Measurements from ENCODE around the gene BCDIN3D. TPM values are rescaled to one million over a fixed set of nuclear protein-coding genes. Genes with fewer than 3 reads are reported as not detected.
"Not testable (repeated sequence)": the region's sequence is repeated elsewhere in the genome, so short reads cannot be mapped to it uniquely, and the experiment has no call there.

BCDIN3D gene
- total RNA-seq, 2 donors from 2014 or later = 3.0 to 8.0 TPM

- H3K27ac ChIP-seq = no peak overlapping the region
- intact Hi-C loops (cut with DNase I) = no loop called here
- no peak overlapping the region for H3K4me3 ChIP-seq
- WGBS = 88% methylated on average over 16 of the region's 16 CpGs
- H3K36me3 ChIP-seq = no peaks in the 10 kb centered on the region
- no peaks in the 10 kb centered on the region for H3K4me1 ChIP-seq (replicated peaks)
- no peak for DNase-seq (ENCODE audit: low spot score)
- H3K27me3 ChIP-seq (replicated peaks; ENCODE audit: insufficient read depth) = no peaks in the 10 kb centered on the region
- no peaks in the 10 kb centered on the region for H3K9me3 ChIP-seq
- no peak for TF ChIP-seq POLR2A (IDR thresholded peaks at IDR 0.05)
- TF ChIP-seq POLR2AphosphoS5 (IDR thresholded peaks at IDR 0.05) = no peak
- TF ChIP-seq CTCF (IDR thresholded peaks at IDR 0.05) = no peak
Observed at GRCh38 chr12:49881415-49882247, 38.7 kb upstream of the BCDIN3D start.

DNA sequence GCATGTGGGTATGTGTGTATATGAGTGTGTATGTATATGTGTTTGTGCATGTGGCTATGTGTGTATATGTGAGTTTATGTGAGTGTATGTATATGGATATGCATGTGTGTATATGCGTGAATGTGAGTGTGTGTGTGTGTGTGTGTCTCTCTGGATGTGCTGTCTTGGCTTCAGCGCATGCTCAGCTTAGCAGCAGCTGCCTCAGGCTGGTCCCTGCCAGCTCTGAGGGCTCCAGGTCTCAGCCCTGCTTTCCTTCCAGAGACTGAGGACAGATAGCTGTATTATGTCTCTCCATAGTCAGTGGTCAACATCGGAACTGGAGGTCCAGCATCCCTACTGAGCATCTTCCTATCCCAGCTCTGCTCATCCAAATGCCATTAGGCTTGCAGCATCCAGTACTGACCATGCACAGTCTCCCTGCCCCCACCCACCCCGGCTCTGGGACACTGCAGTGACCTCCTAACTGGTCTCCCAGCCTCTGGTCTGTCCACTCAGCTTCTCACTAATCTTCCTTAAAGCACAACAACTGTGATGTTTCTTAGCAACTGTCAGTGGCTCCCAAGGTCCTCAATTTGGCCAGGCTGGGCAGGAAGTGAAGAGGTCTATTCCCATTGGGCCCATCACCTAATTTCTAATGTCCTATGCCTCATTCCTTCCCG is 38.0 kb upstream of the BCDIN3D start:
- no peaks in the 10 kb centered on the region for H3K4me1 ChIP-seq (replicated peaks)
- H3K27me3 ChIP-seq (replicated peaks; ENCODE audit: insufficient read depth) = no peaks in the 10 kb centered on the region
- 86% methylated on average over 5 of the region's 5 CpGs for WGBS
- no peak overlapping the region for H3K4me3 ChIP-seq
- DNase-seq (ENCODE audit: low spot score) = no peak
- no peaks in the 10 kb centered on the region for H3K9me3 ChIP-seq
- intact Hi-C loops (cut with DNase I) = no loop called here
- H3K36me3 ChIP-seq = no peaks in the 10 kb centered on the region
- TF ChIP-seq POLR2A (IDR thresholded peaks at IDR 0.05) = no peak
- TF ChIP-seq POLR2AphosphoS5 (IDR thresholded peaks at IDR 0.05) = no peak
- TF ChIP-seq CTCF (IDR thresholded peaks at IDR 0.05) = no peak
- H3K27ac ChIP-seq = no peak overlapping the region

DNA sequence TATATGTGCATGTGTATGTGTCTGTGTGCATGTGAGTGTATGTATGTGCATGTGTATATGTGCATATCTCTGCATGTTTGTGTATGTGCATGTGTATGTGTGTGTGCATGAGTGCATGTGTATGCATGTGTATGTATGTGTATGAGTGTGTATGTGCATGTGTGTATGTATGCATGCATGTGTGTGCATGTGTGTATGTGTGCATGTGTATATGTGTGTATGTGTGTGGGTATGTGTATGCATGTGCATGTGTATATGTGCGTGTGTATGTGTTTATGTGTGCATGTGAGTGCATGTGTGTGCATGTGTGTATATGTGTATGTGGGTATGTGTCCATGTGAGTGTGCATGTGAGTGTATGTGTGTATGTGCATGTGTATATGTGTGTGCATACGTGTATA is 36.2 kb upstream of the BCDIN3D start:
- H3K27ac ChIP-seq; H3K36me3 ChIP-seq; H3K9me3 ChIP-seq; DNase-seq (ENCODE audit: low spot score); H3K27me3 ChIP-seq (replicated peaks; ENCODE audit: insufficient read depth); H3K4me3 ChIP-seq; intact Hi-C loops (cut with DNase I); H3K4me1 ChIP-seq (replicated peaks): not testable (repeated sequence)
- 92% methylated on average over 2 of the region's 2 CpGs for WGBS

DNA sequence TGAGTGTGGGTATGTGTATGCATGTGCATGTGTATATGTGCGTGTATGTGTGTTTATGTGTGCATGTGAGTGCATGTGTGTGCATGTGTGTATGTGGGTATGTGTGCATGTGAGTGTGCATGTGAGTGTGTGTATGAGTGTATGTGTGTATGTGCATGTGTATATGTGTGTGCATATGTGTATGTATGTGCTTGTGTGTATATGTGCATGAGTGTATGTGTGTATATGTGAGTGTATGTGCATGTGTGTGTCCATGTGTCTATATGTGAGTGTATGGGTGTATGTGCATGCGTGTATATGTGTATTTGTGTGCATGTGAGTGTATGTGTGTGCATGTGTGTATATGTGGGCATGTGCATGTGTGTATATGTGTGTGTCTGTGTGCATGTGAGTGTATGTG is 35.1 kb upstream of the BCDIN3D start:
- Histone ChIP-seq H3K4me3 (no peak overlapping the region), H3K27me3 (replicated peaks; ENCODE audit: insufficient read depth) (no peaks in the 10 kb centered on the region), H3K4me1 (replicated peaks) (no peaks in the 10 kb centered on the region), H3K27ac (no peak overlapping the region), H3K36me3 (no peaks in the 10 kb centered on the region), H3K9me3 (no peaks in the 10 kb centered on the region)
- WGBS = 78% methylated on average over 2 of the region's 2 CpGs
- no peak for TF ChIP-seq POLR2AphosphoS5 (IDR thresholded peaks at IDR 0.05)
- intact Hi-C loops (cut with DNase I) = no loop called here
- DNase-seq (ENCODE audit: low spot score) = no peak

- no peaks in the 10 kb centered on the region for H3K4me1 ChIP-seq (replicated peaks)
- TF ChIP-seq CTCF (IDR thresholded peaks at IDR 0.05) = no peak
- no peak for TF ChIP-seq POLR2AphosphoS5 (IDR thresholded peaks at IDR 0.05)
- no peak for TF ChIP-seq POLR2A (IDR thresholded peaks at IDR 0.05)
- H3K27ac ChIP-seq = no peak overlapping the region
- 85% methylated on average over 5 of the region's 5 CpGs for WGBS
- no peak overlapping the region for H3K4me3 ChIP-seq
- H3K27me3 ChIP-seq (replicated peaks; ENCODE audit: insufficient read depth) = no peaks in the 10 kb centered on the region
- H3K9me3 ChIP-seq = no peaks in the 10 kb centered on the region
- no peak for DNase-seq (ENCODE audit: low spot score)
- intact Hi-C loops (cut with DNase I) = no loop called here
- H3K36me3 ChIP-seq = no peaks in the 10 kb centered on the region
Observed at GRCh38 chr12:49877066-49877465, 34.2 kb upstream of the BCDIN3D start.

DNA sequence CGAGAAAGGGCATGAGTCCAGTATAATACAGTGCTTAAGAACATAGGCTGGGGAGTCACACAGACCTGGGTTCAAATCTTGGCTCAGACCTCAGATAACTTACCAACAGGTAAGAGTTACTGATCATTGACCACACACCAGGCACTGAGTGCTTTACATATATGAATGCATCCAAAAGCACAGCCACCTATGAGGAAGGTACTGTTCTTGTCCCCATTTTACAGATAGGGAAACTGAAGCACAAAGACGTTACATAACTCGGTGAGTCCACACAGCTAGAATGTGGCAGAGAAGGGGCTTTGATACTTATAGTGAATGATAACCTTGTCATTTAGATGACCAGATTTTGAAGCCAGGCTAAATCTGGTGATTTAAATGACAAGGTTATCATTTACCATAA is 33.2 kb upstream of the BCDIN3D start:
- intact Hi-C loops (cut with DNase I) = no loop called here
- H3K27me3 ChIP-seq (replicated peaks; ENCODE audit: insufficient read depth) = no peaks in the 10 kb centered on the region
- H3K27ac ChIP-seq = no peak overlapping the region
- no peak overlapping the region for H3K4me3 ChIP-seq
- no peak for TF ChIP-seq POLR2A (IDR thresholded peaks at IDR 0.05)
- no peak for TF ChIP-seq CTCF (IDR thresholded peaks at IDR 0.05)
- no peak for TF ChIP-seq POLR2AphosphoS5 (IDR thresholded peaks at IDR 0.05)
- H3K9me3 ChIP-seq = no peaks in the 10 kb centered on the region
- no peaks in the 10 kb centered on the region for H3K36me3 ChIP-seq
- 96% methylated on average over 3 of the region's 3 CpGs for WGBS
- DNase-seq (ENCODE audit: low spot score) = no peak
- no peaks in the 10 kb centered on the region for H3K4me1 ChIP-seq (replicated peaks)

Measured in prostate gland (tissue), 2 donors.